Fibroblast of skin of abdomen (primary cell): ENCODE measurements around the gene FOXJ3.

ENCODE experiments used
- DNase-seq: peaks from one replicate; pipeline ENCODE4 v3.0.0-alpha.2; 2013

FOXJ3 gene

GRCh38 chr1:42189931-42190853 lies 144.8 kb downstream of the FOXJ3 start:
- no peak for DNase-seq

- DNase-seq: peak; percentile 81
These were observed 148.9 kb downstream of the FOXJ3 start for GRCh38 chr1:42186152-42186551.

DNA sequence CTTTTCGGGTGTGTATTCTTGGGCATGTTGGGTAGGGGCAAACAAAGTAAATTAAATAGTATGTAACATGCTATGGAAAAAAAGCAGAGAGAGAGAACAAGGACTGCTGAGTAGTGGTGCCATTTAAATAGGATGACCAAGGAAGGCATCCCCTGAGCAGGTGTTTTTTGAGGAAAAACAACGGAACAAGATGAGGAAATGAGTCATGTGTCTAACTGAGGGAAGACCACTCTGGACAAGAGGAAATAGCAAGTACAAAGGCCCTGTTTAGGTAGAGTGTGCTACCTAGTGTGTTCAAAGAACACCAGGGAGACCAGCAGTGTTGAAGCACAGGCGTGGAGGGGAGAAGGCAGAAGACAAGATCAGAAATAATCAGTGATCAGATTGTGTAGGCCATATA lies 150.4 kb downstream of the FOXJ3 start:
- no peak for DNase-seq

DNA sequence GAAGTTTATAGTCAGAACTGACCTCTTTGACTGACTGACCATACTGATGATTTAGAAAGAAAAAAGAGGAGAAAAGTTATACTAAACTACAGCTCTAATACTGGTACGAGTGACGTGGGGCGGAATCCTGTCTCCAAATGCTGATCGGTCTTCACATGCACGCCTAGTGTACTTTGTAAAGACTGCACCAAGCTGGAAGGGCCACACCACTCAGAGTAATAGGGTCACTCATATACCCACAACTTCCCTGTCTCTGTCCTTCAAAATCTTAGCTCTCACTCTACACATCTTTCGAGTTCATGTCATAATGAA lies 151.1 kb downstream of the FOXJ3 start:
- DNase-seq: no peak

DNA sequence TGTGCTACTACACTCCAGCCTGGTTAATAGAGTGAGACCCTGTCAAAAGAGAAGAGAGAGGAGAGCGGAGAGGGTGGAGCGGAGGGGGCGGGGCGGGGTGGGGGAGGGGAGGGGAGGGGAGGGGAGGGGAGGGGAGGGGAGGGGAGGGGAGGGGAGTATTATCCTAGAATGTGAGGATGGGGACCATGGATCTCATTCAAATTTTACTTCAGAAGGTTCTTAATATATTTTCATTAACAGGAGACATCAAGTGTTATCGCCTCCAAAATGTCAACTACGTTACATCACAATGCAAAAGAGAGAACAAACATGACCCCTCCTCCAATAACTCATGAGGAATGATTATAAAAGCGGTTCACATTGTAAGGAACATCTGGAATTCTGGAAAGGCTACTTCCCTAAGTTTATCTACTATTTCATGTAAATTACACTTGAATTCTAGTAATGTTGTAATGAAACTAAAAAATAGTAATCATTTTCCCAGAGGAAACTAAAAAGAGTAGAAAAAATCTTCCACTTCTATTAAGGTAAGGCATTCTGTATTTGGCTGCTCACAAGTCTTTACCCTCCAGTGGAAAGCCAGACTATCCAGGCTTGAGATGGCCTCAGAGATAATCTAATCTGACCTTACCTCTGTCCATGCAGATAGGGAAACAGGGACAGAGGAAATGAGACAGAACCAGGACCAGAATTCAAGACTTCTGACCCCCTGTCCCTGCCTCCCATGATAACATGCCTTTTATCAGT lies 151.7 kb downstream of the FOXJ3 start:
- no peak for DNase-seq

DNA sequence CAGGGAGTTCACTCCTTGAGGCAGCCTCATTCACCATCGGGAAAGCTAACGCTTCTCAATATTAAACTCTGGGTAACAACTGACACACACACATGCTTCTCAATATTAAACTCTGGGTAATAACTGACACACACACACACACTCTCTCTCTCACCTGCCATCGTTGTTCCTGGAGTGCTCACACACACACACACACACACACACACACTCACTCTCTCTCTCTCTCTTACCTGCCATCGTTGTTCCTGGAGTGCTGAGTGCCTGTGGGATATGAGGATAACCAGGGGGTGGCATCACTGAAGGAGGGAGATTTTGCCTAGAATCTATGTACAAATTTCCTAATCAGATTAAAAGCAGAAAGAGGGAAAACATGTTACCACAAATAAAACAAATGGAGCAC lies 153.3 kb downstream of the FOXJ3 start:
- no peak for DNase-seq

GRCh38 chr1:42179900-42180329 lies 155.1 kb downstream of the FOXJ3 start:
- no peak for DNase-seq

GRCh38 chr1:42179275-42179674 lies 155.8 kb downstream of the FOXJ3 start:
- peak; percentile 82 for DNase-seq

DNA sequence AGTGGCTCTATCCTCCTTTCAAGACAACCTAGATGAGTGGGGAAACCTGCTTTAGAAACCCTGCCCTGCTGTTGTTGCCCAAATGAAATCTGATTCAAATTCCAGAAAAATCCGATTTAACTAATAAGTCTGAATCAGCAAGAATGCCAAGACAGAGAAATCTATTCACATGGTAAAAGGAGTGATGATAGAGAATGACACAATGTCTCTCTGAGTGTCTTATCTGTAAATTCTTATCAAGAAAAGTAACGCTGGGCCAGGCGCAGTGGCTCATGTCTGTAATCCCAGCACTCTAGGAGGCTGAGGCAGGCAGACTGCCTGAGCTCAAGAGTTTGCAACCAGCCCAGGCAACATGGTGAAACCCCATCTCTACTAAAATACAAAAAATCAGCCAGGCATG lies 156.8 kb downstream of the FOXJ3 start:
- DNase-seq: no peak

DNA sequence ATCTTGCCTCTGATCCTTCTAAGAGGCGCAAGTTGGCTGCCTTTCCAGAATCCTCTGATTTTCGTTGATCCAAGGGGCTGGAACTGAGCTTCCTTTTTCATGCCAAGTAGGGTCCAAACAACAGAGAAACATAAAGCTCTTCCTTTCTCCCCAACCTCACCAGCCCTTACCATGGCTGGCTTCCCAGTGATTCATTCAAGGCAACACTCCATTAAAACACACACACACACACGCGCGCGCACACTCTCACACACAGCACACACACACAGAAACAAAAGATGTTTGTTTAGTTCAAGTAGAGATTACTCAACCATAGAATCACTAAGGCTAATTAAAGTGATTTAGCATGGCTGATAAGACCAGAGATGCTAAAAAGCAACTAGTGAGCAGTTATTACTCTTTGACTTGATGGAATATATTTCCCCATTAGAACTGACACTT lies 157.5 kb downstream of the FOXJ3 start:
- DNase-seq: peak; percentile 90

DNA sequence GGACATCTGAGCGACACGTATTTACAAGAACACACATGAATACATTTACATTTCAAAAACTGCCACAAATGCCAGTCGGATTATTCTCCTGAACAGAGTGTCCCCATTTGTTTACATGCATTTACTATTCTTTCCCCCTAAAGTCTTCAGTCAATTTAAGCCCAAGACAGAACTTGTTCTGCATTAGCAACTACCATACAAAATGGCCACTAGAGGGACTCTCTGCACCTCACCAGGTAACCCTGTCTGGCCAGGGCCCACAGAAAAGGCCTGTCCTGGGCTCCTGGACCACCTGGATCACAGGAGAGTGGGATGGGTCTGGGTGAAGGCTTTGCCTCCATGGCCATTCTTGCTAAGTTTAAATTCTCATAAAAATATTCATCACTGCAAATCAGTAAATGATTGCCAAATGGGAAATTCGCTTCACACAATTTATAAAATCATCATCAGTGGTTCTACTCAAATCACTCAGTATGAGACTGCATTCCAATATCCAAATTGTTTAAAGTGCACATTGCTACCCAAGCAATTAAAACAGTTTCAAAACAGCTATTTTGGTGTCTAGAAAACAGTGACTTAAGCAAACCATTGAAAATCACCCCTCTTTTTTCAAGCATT lies 158.0 kb downstream of the FOXJ3 start:
- peak; percentile 29 for DNase-seq

DNA sequence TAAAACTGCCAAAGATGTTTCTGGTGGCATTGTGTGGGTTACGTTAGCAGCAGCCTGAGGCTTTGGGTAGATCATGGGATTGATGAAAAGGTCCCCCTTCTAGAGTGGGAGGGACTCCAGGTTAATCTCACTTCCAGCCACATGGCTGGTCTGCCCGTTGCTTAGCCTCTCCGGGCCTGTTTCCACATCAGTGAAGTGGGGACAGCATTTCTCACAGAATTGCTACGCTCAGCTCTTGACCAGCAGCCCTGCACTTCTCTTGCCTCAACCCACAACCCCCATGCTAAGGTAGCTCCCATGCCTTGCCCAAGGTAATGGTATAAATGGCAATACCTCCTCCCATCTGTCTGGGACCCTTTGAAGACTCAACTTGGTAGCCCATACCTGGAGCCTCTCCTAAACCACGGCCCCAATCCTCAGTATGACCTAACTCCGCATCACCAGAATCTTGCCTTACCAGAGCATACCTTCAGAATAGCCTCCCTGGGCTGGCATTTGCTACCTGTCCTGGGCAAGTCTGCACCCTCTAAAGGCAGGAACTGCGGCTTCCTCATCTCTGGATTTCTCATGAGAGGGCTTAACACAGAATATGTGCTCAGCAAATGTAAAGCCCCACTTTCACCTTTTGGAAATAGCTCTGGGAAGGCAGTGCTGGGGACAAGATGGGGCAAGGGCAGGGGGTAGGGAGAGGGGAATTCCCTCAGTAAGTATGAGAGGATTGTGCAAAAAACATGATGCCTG lies 159.6 kb downstream of the FOXJ3 start:
- DNase-seq: no peak

GRCh38 chr1:42173961-42174735 lies 160.9 kb downstream of the FOXJ3 start:
- peak; percentile 72 for DNase-seq

DNA sequence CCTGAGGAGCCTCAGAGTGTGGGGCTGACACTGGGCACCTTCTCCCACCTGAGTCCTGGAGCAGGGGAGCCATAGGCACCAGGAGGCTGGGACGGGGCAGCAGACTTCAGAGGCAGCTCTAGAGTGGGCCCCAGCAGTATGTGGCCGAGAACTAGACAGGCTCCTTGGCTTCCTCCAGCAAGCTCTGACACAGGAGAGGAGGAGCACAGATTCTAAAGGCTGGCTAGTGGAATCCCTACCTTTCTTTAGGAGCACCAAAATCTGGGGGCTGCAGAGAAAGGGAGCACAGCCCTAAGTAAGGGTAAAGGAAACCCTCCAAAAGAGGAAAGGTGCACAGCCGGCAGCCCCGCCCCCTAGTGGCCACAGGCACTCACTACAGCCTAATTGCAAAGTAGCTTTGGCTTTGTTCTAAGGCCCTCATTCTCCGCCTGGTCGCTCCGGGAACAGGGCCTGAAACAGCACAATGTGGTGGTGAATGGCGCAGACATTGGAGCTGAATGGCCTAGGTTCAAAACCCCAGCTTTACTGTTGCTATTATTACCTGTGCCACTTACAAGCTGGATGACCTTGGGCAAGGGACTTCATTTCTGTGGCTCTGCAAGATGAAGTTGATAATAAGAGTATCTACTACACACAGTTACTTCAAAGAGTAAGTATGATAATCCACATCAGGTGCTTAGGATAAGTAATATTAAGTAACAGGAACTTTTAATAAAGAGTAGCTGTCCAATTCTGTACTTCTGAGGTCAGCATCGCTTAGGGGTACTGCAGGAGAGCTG lies 161.7 kb downstream of the FOXJ3 start:
- DNase-seq: peak; percentile 41

- DNase-seq: peak; percentile 22
These were observed 162.5 kb downstream of the FOXJ3 start for GRCh38 chr1:42172381-42173133.

GRCh38 chr1:42171679-42172266 lies 163.3 kb downstream of the FOXJ3 start:
- no peak for DNase-seq

- DNase-seq: no peak
These were observed 164.0 kb downstream of the FOXJ3 start for GRCh38 chr1:42170779-42171621.

- DNase-seq: no peak
These were observed 166.3 kb downstream of the FOXJ3 start for GRCh38 chr1:42168763-42169162.

DNA sequence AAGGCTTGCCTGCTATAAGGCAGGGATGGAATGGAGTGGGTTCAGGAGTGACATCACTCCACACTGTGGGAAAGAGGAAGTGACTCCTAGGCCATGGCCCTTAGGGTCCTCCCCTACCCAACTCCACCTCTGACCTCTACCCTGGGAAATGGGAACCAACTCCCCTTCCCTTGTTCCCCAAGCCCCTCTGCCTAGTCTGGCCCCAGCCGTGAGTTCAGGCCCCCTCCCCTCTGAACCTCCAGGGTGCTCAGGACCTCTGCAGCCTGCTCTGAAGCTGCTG lies 166.7 kb downstream of the FOXJ3 start:
- DNase-seq: no peak
